Measurements from ENCODE around the gene TRIM28. TPM values are rescaled to one million over a fixed set of nuclear protein-coding genes. Genes with fewer than 3 reads are reported as not detected.
A peak's percentile ranks its signal among the peaks of the same experiment; 100 is the strongest.

TRIM28 gene
- total RNA-seq, 1 donor from 2014 or later = 1,000 TPM

DNA sequence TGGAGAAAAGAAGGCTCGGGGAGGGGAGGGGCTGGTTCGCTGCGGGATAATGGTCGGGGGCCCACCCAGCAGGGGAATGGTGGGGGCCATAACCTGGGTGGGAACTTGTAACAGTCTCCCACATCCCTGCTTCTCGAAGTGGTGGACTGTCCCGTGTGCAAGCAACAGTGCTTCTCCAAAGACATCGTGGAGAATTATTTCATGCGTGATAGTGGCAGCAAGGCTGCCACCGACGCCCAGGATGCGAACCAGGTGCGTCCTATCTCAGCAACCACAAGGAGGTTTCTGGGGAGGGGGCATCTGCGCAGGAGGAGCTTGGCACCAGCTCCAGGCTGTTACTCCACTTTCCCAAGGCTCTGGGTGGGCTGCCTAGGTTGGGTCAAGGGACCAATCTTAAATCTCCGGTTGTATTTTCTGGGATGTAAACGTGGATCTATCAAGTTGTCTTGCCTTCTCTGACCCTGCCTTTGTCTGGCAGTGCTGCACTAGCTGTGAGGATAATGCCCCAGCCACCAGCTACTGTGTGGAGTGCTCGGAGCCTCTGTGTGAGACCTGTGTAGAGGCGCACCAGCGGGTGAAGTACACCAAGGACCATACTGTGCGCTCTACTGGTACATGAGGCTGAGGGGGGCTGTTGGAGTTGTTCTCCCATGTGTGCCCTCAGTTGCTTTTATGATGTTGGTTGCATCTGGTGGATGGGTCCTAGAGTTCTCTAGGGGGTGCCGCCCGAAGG is 1.6 kb downstream of the TRIM28 start:
- Mint-ChIP-seq H3K9me3 (no peaks in the 10 kb centered on the region), H3K4me3 (peak overlapping the region; percentile 95), H3K4me1 (peaks cover 30% of the 10 kb centered on the region), H3K27ac (ENCODE audit: unreplicated experiment) (peak overlapping the region; percentile 92), H3K36me3 (ENCODE audit: low read depth) (peaks cover 27% of the 10 kb centered on the region), H3K27me3 (ENCODE audit: low read depth) (peaks cover 38% of the 10 kb centered on the region)
- no peak for TF ChIP-seq CTCF (conservative IDR thresholded peaks at IDR 0.05)
- no peak for DNase-seq (ENCODE audit: low read depth, low spot score)

GRCh38 chr19:58546019-58546530 is 2.2 kb downstream of the TRIM28 start:
- Mint-ChIP-seq H3K4me3 (peak overlapping the region; percentile 95), H3K27me3 (ENCODE audit: low read depth) (peaks cover 36% of the 10 kb centered on the region), H3K9me3 (no peaks in the 10 kb centered on the region), H3K27ac (ENCODE audit: unreplicated experiment) (peak overlapping the region; percentile 92), H3K36me3 (ENCODE audit: low read depth) (peaks cover 29% of the 10 kb centered on the region), H3K4me1 (peaks cover 33% of the 10 kb centered on the region)
- TF ChIP-seq CTCF (conservative IDR thresholded peaks at IDR 0.05) = no peak
- DNase-seq (ENCODE audit: low read depth, low spot score) = no peak

GRCh38 chr19:58547323-58548312 is 3.8 kb downstream of the TRIM28 start:
- H3K9me3 Mint-ChIP-seq = no peaks in the 10 kb centered on the region
- peaks cover 28% of the 10 kb centered on the region for H3K27me3 Mint-ChIP-seq (ENCODE audit: low read depth)
- DNase-seq (ENCODE audit: low read depth, low spot score) = no peak
- no peak for TF ChIP-seq CTCF (conservative IDR thresholded peaks at IDR 0.05)
- no peak overlapping the region for H3K27ac Mint-ChIP-seq (ENCODE audit: unreplicated experiment)
- H3K4me3 Mint-ChIP-seq = peak overlapping the region; percentile 95
- peaks cover 42% of the 10 kb centered on the region for H3K4me1 Mint-ChIP-seq
- peaks cover 36% of the 10 kb centered on the region for H3K36me3 Mint-ChIP-seq (ENCODE audit: low read depth)

DNA sequence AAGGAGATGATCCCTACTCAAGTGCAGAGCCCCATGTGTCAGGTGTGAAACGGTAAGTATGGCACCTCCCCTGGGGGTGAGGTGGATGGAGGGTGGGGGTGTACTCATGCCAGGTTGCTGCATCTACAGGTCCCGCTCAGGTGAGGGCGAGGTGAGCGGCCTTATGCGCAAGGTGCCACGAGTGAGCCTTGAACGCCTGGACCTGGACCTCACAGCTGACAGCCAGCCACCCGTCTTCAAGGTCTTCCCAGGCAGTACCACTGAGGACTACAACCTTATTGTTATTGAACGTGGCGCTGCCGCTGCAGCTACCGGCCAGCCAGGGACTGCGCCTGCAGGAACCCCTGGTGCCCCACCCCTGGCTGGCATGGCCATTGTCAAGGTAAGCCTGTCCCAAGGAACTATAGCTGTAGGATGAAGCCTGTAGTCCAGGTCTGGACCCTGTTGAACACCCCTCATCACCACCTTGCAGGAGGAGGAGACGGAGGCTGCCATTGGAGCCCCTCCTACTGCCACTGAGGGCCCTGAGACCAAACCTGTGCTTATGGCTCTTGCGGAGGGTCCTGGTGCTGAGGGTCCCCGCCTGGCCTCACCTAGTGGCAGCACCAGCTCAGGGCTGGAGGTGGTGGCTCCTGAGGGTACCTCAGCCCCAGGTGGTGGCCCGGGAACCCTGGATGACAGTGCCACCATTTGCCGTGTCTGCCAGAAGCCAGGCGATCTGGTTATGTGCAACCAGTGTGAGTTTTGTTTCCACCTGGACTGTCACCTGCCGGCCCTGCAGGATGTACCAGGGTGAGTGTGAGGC is 5.2 kb downstream of the TRIM28 start:
- DNase-seq (ENCODE audit: low read depth, low spot score) = no peak
- Mint-ChIP-seq H3K36me3 (ENCODE audit: low read depth) (peaks cover 44% of the 10 kb centered on the region), H3K4me3 (peak overlapping the region; percentile 74), H3K27me3 (ENCODE audit: low read depth) (peaks cover 26% of the 10 kb centered on the region), H3K9me3 (no peaks in the 10 kb centered on the region), H3K4me1 (peaks cover 46% of the 10 kb centered on the region), H3K27ac (ENCODE audit: unreplicated experiment) (no peak overlapping the region)
- no peak for TF ChIP-seq CTCF (conservative IDR thresholded peaks at IDR 0.05)

All from neural crest cell (in vitro differentiated cells).